Fibroblast of villous mesenchyme (primary cell): ENCODE measurements around the gene PHF13. TPM values are rescaled to one million over a fixed set of nuclear protein-coding genes. Genes with fewer than 3 reads are reported as not detected.

Experiments
- DNase-seq: peaks from one replicate; pipeline ENCODE4 v3.0.0-alpha.2; 2010; ENCODE audit warnings: low read depth
- H3K4me3 ChIP-seq: 2 replicates; pipeline ENCODE4 v1.5.1; 2011; ENCODE audit warnings: low read depth, mild to moderate bottlenecking, low read length
- total RNA-seq: library from RNA; depleted of rRNA; stranded (reverse); fragments of >200 nt; gene quantifications from 2 replicates; pipeline ENCODE4 v1.2.3, GENCODE V29; 2012
- TF ChIP-seq, protein P1 (sequence below): IDR thresholded peaks from 2 replicates; pipeline ENCODE4 v1.5.1; 2012; ENCODE audit warnings: low read depth, mild to moderate bottlenecking, low read length; ENCODE audit not compliant: insufficient read depth

PHF13 gene
- total RNA-seq, 1 donor = 16.8 TPM

DNA sequence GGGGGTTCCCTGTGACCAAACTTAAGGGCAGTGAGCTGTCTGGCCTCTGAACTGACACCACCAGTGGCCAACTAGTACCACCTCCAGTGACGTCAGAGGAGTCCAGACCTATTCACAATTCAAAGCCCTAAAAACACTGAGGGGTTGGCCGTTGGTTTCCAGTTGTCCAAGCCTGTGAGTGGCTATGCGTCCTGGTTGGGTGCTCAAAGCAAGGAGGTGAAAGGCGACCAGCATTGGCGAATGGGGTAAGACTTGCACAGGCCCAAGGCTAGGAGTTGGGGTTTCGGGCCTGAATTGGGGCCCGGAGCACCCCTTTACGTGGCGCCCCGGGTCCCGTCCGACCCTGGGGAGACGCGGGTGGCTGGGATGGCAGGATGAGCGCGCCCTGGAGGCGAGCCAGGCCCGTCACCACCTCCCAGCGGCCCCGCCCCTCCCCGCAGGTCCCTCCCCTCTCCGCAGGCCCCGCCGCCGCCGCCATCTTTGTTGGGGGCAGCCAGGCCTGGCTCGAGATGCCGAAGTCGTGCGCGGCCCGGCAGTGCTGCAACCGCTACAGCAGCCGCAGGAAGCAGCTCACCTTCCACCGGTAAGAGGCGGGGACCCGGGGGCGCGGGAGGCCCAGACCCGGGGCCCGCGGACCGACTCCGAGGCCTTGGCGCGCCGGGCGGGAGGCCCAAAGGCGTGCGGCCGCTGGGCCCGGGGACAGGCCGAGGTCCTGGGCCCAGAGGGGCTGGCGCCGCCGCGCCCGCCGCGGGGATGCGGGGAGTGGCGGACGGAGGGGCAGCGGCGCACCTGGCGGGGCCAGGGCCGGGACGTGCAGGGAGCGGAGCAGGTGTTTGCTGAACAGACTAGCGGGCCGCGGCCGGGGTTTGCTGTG is 11.4 kb downstream of the PHF13 start, which contains the start of gene THAP3:
Gene THAP3, plus strand, starts transcription at position 159 of the 874 bp plus-strand sequence. Its CDS starts 351 bp downstream, at position 510.
- TF ChIP-seq, protein P1, sequence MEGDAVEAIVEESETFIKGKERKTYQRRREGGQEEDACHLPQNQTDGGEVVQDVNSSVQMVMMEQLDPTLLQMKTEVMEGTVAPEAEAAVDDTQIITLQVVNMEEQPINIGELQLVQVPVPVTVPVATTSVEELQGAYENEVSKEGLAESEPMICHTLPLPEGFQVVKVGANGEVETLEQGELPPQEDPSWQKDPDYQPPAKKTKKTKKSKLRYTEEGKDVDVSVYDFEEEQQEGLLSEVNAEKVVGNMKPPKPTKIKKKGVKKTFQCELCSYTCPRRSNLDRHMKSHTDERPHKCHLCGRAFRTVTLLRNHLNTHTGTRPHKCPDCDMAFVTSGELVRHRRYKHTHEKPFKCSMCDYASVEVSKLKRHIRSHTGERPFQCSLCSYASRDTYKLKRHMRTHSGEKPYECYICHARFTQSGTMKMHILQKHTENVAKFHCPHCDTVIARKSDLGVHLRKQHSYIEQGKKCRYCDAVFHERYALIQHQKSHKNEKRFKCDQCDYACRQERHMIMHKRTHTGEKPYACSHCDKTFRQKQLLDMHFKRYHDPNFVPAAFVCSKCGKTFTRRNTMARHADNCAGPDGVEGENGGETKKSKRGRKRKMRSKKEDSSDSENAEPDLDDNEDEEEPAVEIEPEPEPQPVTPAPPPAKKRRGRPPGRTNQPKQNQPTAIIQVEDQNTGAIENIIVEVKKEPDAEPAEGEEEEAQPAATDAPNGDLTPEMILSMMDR = no peak
- peak; percentile 92 for DNase-seq
- H3K4me3 ChIP-seq = peak within 1 kb of the TSS; percentile 77

DNA sequence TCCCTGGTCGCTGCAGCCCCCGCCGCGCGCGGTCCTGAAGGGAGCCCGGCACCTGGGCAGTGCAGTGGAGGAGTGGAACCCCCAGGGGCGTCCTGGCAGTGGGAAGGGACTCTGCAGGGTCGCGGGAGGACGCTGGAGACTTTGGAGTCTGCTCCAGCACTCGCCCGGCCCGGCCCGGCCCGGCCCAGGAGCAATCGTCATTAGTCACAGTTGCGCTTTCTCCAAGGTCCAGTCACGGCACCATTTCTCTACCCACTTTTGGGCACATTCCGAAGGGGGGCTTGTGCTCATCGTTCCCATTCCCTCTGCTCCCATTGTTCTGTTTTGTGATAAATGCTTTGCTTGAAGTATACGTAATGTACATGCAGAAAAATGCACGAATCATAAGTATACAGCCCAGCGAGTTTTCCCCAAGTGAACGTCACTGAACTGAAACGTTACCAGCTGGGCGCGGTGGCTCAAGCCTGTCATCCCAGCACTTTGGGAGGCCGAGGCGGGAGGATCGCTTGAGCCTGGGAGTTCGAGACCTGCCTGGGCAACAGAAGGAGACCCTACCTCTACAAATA is 12.1 kb downstream of the PHF13 start:
- TF ChIP-seq, protein P1 = no peak
- H3K4me3 ChIP-seq = peak overlapping the region; percentile 77
- DNase-seq = peak; percentile 40

DNA sequence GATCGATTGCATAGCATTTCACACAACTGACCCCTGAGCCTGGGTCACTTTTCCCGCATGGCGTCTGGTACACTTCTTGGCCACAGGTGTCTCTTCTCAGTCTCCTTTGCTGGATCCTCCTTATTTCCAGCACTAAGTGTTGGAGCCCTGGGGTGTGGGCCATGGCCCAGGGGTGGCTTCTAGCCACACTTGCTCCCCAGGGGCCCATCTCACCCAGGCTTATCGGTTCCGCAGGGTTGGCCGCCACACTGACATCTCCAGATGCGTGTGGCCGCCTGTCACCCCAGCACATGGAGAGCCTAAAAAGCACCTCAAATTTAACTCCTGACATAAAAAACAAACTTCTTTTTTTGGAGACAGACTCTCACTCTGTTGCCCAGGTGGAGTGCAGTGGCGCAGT is 13.5 kb downstream of the PHF13 start:
- DNase-seq = no peak
- TF ChIP-seq, protein P1 = no peak
- H3K4me3 ChIP-seq = no peak overlapping the region

DNA sequence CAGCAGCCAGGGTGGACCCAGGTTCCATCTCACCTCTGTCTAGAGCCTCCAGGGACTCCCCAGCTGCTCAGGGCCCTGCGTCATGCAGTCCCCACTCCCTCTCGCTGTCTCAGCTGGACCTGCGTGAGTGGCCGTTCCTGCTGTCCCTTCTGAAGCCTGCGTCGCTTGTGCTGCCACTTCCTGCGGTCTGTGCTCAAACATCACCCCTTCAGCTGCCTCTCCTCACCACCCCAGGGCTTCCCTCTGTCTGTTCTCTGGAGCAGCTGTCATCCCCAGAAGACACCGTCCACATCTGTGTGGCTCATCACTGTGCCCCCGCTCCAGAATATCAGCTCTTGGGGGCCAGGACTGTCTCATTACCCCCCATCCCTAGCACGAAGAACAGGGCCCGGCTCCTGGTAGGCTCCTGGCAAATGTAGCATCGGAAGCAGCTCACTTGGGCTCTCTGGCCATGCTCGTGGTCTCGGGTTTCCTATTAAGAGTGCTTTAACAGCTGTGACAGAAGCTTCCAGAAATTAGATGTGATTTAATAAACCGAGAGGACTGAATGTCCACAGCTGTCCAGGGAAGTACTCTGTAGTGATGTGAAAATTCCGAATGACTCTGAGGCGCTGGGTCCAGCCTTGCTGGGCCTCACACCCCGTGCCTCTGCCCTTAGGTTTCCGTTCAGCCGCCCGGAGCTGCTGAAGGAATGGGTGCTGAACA is 14.5 kb downstream of the PHF13 start:
- no peak for DNase-seq
- TF ChIP-seq, protein P1 = no peak
- no peak overlapping the region for H3K4me3 ChIP-seq

DNA sequence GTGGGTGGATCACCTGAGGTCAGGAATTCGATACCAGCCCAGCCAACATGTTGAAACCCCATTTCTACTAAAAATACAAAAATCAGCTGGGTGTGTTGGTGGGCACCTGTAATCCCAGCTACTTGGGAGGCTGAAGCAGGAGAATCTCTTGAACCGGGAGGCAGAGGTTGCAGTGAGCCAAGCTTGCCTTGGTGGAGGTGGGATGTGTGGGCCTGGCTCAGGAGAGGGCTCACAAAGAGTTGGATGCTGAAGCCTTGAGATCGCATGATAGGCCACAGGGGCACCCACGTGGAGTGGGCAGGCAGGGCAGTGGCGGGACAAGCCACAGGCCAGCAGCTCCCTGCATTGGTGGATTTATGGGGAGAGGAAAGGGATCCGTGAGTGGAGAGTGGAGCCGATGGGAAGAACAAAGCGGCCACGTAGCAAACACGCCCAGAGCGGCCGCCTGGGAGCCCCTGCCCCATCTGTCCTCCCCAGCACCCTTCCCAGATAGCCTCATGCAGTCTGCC is 15.5 kb downstream of the PHF13 start:
- TF ChIP-seq, protein P1 = no peak
- no peak for DNase-seq
- H3K4me3 ChIP-seq = no peak overlapping the region

DNA sequence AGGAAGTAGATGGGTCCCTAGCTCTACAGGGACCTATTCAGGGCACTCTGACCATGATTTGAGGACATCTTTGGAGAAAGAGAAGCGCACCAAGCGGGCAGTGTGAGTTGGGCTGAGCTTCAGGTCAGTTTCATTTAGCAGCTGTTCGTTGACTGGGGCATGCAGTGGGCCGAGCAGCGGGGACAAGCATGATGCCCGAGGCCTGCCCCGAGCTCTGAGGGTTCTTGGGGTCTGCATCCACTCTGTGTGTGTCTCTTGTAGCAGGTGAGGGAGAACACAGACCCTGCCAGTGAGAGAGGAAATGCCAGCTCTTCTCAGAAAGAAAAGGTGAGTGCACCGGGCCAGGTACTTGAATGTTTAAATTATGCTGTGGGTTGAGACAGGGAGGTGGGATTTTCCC is 16.5 kb downstream of the PHF13 start:
- no peak for DNase-seq
- TF ChIP-seq, protein P1 = no peak
- no peak overlapping the region for H3K4me3 ChIP-seq
